SKM-1 treated with dmso at 0.1 percent for 144 hours (cell line): Measurements from ENCODE around the gene SSTR4.

Source experiments
- DNase-seq: peaks from one replicate; lab custom pipeline; 2025; ENCODE audit not compliant: unreplicated experiment; lab: John Stamatoyannopoulos, UW

Gene SSTR4

DNA sequence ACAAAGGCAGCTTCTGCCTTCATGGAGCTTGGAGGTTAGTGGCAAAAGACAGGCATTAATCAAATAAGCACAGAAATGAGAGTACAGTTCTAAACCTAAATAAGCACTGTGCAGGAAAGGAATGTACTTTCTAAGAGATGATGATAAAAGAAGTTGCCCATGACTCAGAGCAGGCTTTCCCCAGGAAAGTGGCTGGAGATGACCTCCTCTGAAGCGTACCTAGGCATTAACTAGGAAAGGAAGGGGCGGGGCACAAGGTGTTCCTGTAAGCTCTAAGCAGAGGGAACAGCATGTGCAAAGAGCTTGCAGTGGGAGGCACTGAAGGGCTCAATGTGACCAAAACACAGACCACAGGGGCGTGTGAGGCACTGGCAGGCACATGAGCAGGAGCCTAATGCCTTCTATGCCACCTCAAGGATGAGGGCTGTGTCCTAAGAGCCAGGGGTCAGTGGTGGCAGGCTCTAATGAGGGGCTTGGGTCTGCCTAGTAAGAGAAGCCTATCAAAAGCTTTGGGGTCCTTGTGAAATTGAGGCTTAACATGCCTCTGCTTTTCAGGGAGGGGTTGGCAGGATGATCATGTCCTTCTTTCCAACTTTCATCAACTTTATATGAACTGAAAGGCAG is 4.9 kb downstream of the SSTR4 start:
- no peak for DNase-seq

DNA sequence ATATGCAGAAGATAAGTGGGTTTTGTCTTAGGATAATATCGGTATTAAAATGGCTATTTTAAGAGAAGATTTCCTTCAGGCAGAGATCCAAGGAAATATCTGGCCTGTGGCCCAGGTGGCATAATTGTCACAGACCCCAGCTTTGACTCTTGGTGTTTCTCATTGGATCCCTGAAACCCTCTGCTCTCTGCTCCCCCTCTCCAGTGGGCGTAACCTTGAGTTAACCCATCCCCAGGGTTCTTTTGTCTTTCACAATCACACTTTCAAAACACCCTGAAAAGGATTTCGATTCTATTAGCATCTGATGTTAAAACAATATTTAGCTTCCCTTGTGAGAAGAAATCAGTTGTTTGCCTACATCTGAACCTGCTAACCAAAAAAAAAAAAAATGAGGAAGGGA is 7.2 kb downstream of the SSTR4 start:
- DNase-seq, result no peak

- DNase-seq, result no peak
Measured at GRCh38 chr20:23043376-23043775, 8.3 kb downstream of the SSTR4 start.

- DNase-seq, result no peak
Measured at GRCh38 chr20:23046431-23046830, 11.3 kb downstream of the SSTR4 start.

- DNase-seq, result no peak
Measured at GRCh38 chr20:23047001-23047737, 12.1 kb downstream of the SSTR4 start.

DNA sequence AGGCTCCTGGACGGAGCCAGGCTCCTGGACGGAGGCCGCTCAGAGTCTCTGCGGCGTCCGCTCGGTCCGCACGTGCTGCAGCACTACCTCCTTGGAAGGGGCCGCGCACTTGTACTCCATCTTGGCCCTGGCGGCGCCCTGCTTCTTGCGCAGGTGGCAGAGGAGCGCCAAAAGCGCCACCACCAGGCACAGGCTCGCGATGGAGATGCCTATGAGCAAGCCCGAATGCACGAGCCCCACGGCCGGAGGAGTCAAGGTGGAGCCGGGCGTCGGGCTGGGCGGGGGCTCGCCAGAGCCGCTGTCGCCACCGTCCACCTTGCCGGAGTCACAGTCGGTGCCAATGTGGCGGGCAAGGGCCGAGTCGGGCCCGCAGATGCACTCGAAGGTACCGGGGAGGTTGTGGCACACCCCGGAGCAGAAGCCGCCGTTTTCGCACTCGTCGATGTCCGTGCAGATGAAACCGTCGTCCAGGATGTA is 12.7 kb downstream of the SSTR4 start:
- no peak for DNase-seq

DNA sequence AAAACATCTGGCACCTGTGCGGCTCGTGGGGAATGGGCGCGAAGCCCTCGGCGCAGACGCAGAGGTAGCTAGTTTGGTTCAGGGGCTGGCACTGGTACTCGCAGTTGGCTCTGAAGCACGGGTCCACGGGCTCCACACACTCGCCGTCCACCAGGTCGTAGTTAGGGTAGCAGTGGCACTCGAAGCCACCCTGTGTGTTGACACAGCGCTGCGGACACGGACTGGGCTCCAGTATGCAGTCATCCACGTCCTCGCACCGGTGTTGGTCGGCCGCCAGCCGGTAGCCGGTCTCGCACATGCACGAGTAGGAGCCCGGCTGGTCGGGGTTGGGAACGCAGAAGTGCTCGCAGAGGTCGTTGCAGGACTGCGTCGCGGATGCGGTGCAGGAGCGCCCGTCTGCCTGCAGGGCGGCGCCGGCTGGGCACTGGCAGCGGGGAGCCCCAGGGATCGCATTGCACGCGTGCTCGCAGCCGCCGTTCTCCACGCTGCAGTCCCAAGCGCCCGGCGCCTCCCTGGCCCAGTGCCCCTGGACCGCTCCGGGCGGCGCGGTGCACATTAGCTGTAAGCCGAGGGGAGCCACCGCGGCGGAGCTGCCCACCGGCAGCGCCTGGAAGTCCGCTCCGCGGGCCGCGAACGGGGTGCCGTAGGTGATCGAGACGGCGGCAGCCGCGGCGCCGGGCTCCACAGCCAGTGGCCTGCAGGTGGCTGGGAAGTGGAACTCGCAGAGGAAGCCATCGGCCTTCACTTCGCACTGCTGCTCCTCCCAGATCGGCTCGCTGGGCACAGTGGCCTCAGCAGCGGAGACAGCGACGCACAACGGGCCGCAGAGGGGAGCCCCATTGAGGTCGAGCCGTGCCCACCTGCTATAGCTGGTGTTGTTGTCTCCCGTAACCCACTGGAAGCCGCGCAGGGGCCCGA is 13.4 kb downstream of the SSTR4 start:
- DNase-seq, result peak; percentile 70

DNA sequence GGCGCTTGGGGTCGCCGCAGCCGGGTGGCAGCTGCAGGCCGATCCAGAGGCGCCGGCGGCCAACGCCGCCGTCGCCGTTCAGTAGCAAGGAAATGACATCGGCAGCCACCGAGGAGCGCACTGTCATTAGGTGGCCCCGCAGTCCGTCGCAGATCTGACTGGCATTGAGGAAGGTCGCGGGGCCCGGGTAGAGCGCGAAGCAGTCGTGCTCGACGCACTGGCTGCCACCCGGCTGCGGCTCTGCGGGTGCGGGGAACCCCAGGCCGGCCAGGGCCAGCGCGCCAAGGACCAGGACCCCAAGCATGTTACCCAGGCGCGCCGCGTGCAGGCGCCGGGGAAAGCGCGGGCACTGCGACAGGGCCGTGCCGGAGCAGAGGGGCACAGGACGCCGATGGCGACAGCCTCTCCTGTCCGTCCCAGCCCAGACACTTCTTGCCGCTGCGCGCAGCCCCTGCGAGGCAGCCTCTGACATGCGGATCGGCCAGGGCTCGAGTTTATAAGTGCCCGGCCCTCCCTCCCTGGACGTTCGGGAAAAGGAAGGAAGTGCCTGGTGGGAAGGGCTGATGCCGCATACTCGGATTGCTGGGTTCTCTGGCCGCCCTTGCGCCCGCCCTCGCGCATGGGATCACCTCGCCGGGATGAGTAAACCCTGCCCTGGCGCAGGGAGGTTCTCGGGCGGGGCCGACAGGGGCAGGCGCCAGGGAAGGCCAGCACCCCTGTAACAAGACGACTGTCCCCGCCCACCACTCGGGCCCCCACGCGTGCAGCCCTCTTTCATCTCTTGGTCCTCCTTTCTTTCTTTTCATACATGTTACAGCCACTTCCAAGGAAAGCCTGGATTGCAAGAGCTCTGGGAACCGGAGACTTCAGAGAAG is 14.3 kb downstream of the SSTR4 start, which contains the start of gene THBD:
TSS of gene THBD (minus strand) at position 472 of the 875 bp plus-strand sequence. CDS start at position 304, 168 bp downstream.
- no peak for DNase-seq

DNA sequence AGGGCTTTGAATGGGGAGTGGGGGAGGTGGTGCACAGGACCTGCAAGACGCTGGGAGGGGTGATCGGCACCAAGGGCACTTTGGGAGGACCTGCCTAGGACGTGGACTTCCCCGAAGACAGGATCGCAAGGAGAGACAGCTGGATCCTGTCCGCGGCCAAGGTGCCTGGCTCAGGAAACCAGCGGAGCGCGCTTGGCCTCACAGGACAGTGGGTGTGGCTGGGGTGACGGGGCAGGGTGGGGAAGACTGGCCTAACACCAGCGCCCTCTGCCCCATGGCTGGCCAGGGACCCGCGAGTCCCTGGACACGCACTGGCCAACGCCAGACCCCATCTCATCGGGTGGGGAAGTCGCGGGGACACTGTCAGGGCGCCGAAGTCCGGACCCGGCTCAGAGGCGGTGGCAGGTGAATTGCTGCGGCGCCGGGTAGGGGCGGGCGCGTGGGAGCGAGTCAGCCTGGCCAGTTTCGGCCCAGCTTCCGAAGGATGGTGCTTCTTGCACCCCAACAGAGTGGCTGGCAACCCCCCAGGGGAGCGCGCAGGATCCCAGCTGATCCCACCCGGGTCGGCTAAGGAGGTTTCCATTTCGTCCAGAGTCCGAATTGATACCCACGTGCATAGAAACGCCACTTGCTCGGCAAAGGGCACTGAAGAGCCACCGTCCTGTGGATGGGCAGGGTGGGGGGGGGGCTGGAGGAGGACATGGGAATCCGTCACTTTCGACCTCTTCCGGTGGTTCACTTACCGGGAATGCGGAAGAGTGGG is 15.1 kb downstream of the SSTR4 start:
- no peak for DNase-seq

GRCh38 chr20:23050847-23051627 is 15.9 kb downstream of the SSTR4 start:
- DNase-seq, result peak; percentile 60

DNA sequence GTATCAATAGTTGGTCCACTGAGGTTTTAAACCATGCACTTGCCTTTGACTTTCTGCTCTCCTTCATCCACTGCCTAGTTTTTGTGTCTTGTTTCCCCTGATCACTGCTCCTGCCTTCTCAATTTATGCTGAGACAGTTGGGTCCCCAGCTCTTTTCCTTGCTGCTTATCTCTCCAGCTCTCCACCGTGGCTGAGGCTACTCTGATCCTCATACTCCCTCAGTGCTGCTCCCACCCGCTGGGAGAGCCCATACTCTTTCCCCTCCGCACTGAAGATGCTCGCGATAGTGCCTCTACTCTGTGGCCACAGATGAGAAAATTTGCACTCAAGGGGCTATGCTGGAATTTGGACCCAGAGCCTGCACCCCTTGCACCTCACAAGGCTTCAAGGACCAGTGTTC is 17.8 kb downstream of the SSTR4 start:
- DNase-seq, result no peak

- DNase-seq, result no peak
Measured at GRCh38 chr20:23058240-23058639, 23.1 kb downstream of the SSTR4 start.

- no peak for DNase-seq
Measured at GRCh38 chr20:23059001-23059400, 23.9 kb downstream of the SSTR4 start.

DNA sequence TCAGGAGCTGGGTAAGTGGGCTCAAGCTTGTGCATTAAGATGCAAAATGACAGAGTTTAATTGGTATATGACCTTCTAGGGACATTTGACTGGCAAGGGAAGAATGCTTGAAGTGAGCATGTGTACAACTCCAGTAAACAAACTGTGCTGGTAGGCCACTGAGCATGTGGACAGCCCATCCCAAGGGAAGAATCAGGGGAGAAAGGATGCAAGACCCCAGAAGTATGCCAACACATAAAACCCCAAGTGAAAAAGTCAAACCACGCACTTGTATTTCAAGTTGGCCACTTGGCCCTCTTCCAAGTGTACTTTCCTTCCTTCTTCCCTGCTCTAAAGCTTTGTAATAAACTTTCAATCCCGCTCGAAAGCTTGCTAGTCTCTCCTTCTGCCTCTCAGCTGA is 24.7 kb downstream of the SSTR4 start:
- no peak for DNase-seq

DNA sequence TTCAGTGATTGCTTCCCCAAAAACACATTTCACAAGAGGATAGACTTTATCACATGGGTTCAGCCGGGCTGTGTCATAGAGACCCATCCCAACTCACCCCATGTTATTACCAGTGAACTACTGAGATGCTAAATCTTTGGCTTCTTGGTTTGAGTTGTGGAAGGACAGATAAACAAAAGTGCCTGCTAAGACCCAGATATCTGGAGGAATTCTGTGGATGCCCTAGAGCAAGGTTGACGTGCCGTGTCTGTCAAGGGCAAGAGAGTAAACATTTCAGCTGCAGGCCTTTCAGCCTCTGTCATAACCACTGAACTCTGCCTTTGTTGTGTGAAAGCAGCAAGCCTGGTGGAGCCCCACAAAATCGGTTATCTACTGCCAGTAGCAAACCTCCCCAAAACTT is 25.5 kb downstream of the SSTR4 start:
- no peak for DNase-seq

DNA sequence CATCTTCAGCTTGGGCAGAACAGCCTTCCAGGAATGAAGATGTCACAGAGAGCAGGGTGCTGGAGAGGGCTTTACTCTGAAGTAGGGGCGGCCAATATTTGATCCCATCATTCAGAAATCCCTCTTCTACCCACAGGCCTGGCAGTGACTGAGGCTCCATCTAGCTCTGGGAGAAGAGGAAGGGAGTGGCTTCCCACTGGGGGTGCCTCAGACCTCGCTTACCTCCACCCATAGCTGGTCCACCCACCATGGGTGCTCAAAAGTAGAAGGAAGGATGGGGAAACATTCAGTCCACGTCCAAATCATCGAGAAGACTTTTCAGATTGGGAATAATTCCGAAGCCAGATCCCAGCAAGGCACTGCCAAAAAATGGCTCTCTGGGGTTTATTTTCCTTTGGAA is 26.1 kb downstream of the SSTR4 start:
- no peak for DNase-seq

DNA sequence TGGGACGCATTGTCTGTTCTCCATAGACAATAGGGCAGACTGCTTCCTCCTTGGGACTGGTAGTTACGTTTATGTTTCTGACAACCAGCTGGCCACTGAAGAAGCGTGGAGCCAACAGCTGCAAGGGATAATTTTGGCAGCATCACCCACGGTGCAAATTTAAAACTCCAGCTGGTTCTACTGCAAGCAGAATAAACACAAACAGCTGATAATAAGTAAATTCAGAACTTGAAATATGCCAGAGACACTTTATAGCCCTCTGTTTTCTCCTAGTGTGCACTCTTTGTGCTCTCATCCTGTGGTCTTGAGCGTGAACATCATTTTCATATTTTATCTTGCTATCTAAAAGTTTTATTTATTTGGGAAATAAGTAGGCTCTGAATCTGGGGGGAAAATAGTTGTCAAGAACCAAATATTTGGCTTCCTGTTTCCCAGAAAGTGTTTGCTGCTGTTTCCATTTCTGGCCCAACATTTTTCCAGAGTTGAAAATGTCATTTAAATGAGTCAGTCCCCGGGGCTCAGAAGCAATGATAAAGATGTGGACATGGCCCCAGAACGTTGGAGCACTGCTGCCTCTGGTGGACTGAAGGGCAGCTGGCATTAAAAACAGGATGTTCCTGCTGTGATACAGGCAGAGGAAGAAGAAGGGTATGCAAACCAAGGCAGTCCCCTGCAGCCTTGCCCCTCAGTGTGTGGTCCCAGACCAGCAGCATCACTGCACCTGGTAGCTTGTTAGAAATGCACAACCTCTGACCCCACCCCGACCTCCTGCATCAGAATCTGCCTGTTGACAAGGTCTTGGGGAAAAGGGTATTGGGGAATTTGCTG is 26.8 kb downstream of the SSTR4 start:
- peak; percentile 24 for DNase-seq

GRCh38 chr20:23062632-23063031 is 27.5 kb downstream of the SSTR4 start:
- no peak for DNase-seq
